Measurements from ENCODE around the gene SORCS2. TPM values are rescaled to one million over a fixed set of nuclear protein-coding genes. Genes with fewer than 3 reads are reported as not detected.

SORCS2 gene
- total RNA-seq, 1 donor from 2014 or later: 5.2 TPM

- Mint-ChIP-seq H3K9me3 (peaks cover 8% of the 10 kb centered on the region), H3K4me3 (no peak overlapping the region), H3K27me3 (ENCODE audit: insufficient read depth, low read depth) (peaks cover 8% of the 10 kb centered on the region), H3K4me1 (peaks cover 24% of the 10 kb centered on the region), H3K27ac (no peak overlapping the region), H3K36me3 (no peaks in the 10 kb centered on the region)
- H3K9ac ChIP-seq: no peak overlapping the region
- no peaks in the 10 kb centered on the region for H3K27me3 ChIP-seq
- H3K4me3 ChIP-seq: no peak overlapping the region
- no peaks in the 10 kb centered on the region for H3K4me1 ChIP-seq
- DNase-seq (ENCODE audit: low spot score): no peak
- no peak overlapping the region for H3K4me2 ChIP-seq
- TF ChIP-seq EZH2 (IDR thresholded peaks at IDR 0.05) (no peak), EZH2phosphoT487 (IDR thresholded peaks at IDR 0.05) (no peak)
- no peaks in the 10 kb centered on the region for H3K36me3 ChIP-seq
- H3K9me3 ChIP-seq (ENCODE audit: low read depth): no peaks in the 10 kb centered on the region
- H3K79me2 ChIP-seq (ENCODE audit: low read depth): no peaks in the 10 kb centered on the region
- H4K20me1 ChIP-seq (ENCODE audit: low read depth): peaks cover 5% of the 10 kb centered on the region
- no peak overlapping the region for H2AFZ ChIP-seq (replicated peaks)
- H3F3A ChIP-seq (ENCODE audit: low read depth): no peaks in the 10 kb centered on the region
- no peak overlapping the region for H3K27ac ChIP-seq
Observed at GRCh38 chr4:7217039-7217438, 24.7 kb downstream of the SORCS2 start.

GRCh38 chr4:7217474-7218321 lies 25.4 kb downstream of the SORCS2 start:
- H3K27ac Mint-ChIP-seq: peak overlapping the region; percentile 63
- no peaks in the 10 kb centered on the region for H3K9me3 ChIP-seq (ENCODE audit: low read depth)
- H3K4me1 Mint-ChIP-seq: peaks cover 24% of the 10 kb centered on the region
- H3K4me2 ChIP-seq: no peak overlapping the region
- H3K27ac ChIP-seq: no peak overlapping the region
- H3K27me3 ChIP-seq: no peaks in the 10 kb centered on the region
- no peaks in the 10 kb centered on the region for H3K79me2 ChIP-seq (ENCODE audit: low read depth)
- no peaks in the 10 kb centered on the region for H3K36me3 Mint-ChIP-seq
- no peaks in the 10 kb centered on the region for H3K4me1 ChIP-seq
- H3K4me3 Mint-ChIP-seq: no peak overlapping the region
- peaks cover 5% of the 10 kb centered on the region for H4K20me1 ChIP-seq (ENCODE audit: low read depth)
- H3F3A ChIP-seq (ENCODE audit: low read depth): no peaks in the 10 kb centered on the region
- peak; percentile 35 for DNase-seq (ENCODE audit: low spot score)
- H3K9me3 Mint-ChIP-seq: peaks cover 8% of the 10 kb centered on the region
- H3K27me3 Mint-ChIP-seq (ENCODE audit: insufficient read depth, low read depth): peaks cover 8% of the 10 kb centered on the region
- no peak overlapping the region for H3K4me3 ChIP-seq
- H3K9ac ChIP-seq: no peak overlapping the region
- no peak overlapping the region for H2AFZ ChIP-seq (replicated peaks)
- TF ChIP-seq CTCF (IDR thresholded peaks at IDR 0.05) (no peak), EZH2 (IDR thresholded peaks at IDR 0.05) (no peak), EZH2phosphoT487 (IDR thresholded peaks at IDR 0.05) (no peak)
- no peaks in the 10 kb centered on the region for H3K36me3 ChIP-seq

- no peak overlapping the region for H3K4me3 Mint-ChIP-seq
- Histone ChIP-seq H3K4me3 (no peak overlapping the region), H3K27me3 (no peaks in the 10 kb centered on the region), H3K4me1 (no peaks in the 10 kb centered on the region), H3K9ac (no peak overlapping the region), H3K27ac (no peak overlapping the region), H2AFZ (replicated peaks) (no peak overlapping the region), H3K36me3 (no peaks in the 10 kb centered on the region), H3K9me3 (ENCODE audit: low read depth) (no peaks in the 10 kb centered on the region), H3K4me2 (no peak overlapping the region), H4K20me1 (ENCODE audit: low read depth) (peaks cover 5% of the 10 kb centered on the region), H3K79me2 (ENCODE audit: low read depth) (no peaks in the 10 kb centered on the region), H3F3A (ENCODE audit: low read depth) (no peaks in the 10 kb centered on the region)
- H3K36me3 Mint-ChIP-seq: no peaks in the 10 kb centered on the region
- H3K27me3 Mint-ChIP-seq (ENCODE audit: insufficient read depth, low read depth): peaks cover 8% of the 10 kb centered on the region
- no peak for TF ChIP-seq CTCF (IDR thresholded peaks at IDR 0.05)
- no peak for TF ChIP-seq EZH2phosphoT487 (IDR thresholded peaks at IDR 0.05)
- TF ChIP-seq EZH2 (IDR thresholded peaks at IDR 0.05): no peak
- H3K4me1 Mint-ChIP-seq: peaks cover 24% of the 10 kb centered on the region
- no peak overlapping the region for H3K27ac Mint-ChIP-seq
- no peak for DNase-seq (ENCODE audit: low spot score)
- H3K9me3 Mint-ChIP-seq: peaks cover 5% of the 10 kb centered on the region
Observed at GRCh38 chr4:7218686-7219085, 26.3 kb downstream of the SORCS2 start.

GRCh38 chr4:7222521-7222920 lies 30.2 kb downstream of the SORCS2 start:
- peaks cover 2% of the 10 kb centered on the region for H3K27me3 Mint-ChIP-seq (ENCODE audit: insufficient read depth, low read depth)
- no peak for TF ChIP-seq CTCF (IDR thresholded peaks at IDR 0.05)
- TF ChIP-seq EZH2phosphoT487 (IDR thresholded peaks at IDR 0.05): no peak
- TF ChIP-seq EZH2 (IDR thresholded peaks at IDR 0.05): no peak
- no peak overlapping the region for H3K27ac ChIP-seq
- no peak overlapping the region for H3K4me3 ChIP-seq
- no peak for DNase-seq (ENCODE audit: low spot score)
- no peak overlapping the region for H3K27ac Mint-ChIP-seq
- H3K36me3 ChIP-seq: no peaks in the 10 kb centered on the region
- H3K4me2 ChIP-seq: no peak overlapping the region
- H4K20me1 ChIP-seq (ENCODE audit: low read depth): peaks cover 9% of the 10 kb centered on the region
- no peaks in the 10 kb centered on the region for H3K36me3 Mint-ChIP-seq
- no peaks in the 10 kb centered on the region for H3K4me1 ChIP-seq
- H3K9ac ChIP-seq: no peak overlapping the region
- H3K9me3 Mint-ChIP-seq: no peaks in the 10 kb centered on the region
- H3K9me3 ChIP-seq (ENCODE audit: low read depth): no peaks in the 10 kb centered on the region
- no peaks in the 10 kb centered on the region for H3F3A ChIP-seq (ENCODE audit: low read depth)
- H2AFZ ChIP-seq (replicated peaks): no peak overlapping the region
- H3K79me2 ChIP-seq (ENCODE audit: low read depth): no peaks in the 10 kb centered on the region
- H3K4me1 Mint-ChIP-seq: peaks cover 49% of the 10 kb centered on the region
- no peak overlapping the region for H3K4me3 Mint-ChIP-seq
- H3K27me3 ChIP-seq: no peaks in the 10 kb centered on the region

Data from neural progenitor cell (in vitro differentiated cells).